GM12865 (cell line): ENCODE results near the gene RUBCNL.
"Not testable (repeated sequence)": the region's sequence is repeated elsewhere in the genome, so short reads cannot be mapped to it uniquely, and the experiment has no call there.

Experiments used
- DNase-seq: peaks from one replicate; pipeline ENCODE4 v3.0.0; 2010; ENCODE audit warnings: low read depth
- H3K4me3 ChIP-seq: 2 replicates; pipeline ENCODE4 v1.5.1; 2011; ENCODE audit warnings: mild to moderate bottlenecking, low read depth, low read length, control low read depth
- TF ChIP-seq, protein P1 (sequence below): IDR thresholded peaks from 2 replicates; pipeline ENCODE4 v1.5.1; 2011; ENCODE audit warnings: low read length, control low read depth, low read depth, inconsistent platforms; ENCODE audit not compliant: insufficient read depth; ENCODE audit errors: missing control alignments

RUBCNL gene, protein sequence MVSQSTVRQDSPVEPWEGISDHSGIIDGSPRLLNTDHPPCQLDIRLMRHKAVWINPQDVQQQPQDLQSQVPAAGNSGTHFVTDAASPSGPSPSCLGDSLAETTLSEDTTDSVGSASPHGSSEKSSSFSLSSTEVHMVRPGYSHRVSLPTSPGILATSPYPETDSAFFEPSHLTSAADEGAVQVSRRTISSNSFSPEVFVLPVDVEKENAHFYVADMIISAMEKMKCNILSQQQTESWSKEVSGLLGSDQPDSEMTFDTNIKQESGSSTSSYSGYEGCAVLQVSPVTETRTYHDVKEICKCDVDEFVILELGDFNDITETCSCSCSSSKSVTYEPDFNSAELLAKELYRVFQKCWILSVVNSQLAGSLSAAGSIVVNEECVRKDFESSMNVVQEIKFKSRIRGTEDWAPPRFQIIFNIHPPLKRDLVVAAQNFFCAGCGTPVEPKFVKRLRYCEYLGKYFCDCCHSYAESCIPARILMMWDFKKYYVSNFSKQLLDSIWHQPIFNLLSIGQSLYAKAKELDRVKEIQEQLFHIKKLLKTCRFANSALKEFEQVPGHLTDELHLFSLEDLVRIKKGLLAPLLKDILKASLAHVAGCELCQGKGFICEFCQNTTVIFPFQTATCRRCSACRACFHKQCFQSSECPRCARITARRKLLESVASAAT

DNA sequence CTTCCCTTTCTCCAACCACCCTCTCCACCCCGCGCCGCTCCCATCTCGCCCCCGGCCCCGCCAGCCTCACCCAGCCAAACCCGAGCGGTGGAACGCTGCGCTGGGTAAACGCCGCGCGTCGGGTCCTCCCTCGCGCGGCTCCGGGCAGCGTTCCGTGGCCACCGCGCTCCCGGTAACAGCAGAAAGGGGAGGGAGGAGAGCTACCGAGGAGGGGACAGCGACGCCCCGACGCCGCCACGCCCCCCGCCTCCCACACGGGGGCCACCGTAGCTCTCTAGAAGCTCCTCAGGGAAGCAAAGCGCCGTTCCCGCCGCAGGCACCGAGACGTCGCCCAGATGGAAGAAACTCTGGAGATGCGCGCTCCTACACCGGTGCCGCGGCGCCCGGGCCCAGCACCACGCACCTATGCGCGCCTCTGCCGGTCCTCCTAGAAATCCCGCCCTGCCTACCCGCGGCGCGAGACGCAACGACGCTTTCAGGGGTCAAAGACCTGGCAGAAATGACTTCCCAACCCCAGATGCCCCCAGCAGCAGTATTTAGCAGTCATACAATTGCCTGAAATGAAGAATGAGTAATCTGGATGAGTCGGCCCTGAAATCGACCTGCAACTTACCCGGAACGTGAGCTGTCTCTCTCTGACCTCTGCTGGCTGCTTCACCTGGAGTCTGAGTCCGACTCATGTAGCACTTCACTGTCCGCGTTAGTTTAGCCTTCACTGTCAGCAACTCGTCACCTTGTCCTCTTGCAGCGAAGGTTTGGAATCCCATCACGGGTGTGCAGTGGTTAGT is at the start of gene RUBCNL:
Gene RUBCNL, minus strand, starts transcription at position 189 of the 788 bp plus-strand sequence. CDS start 14,777 bp downstream, outside the sequence.
- peak within 1 kb of the TSS; percentile 57 for H3K4me3 ChIP-seq
- TF ChIP-seq, protein P1, sequence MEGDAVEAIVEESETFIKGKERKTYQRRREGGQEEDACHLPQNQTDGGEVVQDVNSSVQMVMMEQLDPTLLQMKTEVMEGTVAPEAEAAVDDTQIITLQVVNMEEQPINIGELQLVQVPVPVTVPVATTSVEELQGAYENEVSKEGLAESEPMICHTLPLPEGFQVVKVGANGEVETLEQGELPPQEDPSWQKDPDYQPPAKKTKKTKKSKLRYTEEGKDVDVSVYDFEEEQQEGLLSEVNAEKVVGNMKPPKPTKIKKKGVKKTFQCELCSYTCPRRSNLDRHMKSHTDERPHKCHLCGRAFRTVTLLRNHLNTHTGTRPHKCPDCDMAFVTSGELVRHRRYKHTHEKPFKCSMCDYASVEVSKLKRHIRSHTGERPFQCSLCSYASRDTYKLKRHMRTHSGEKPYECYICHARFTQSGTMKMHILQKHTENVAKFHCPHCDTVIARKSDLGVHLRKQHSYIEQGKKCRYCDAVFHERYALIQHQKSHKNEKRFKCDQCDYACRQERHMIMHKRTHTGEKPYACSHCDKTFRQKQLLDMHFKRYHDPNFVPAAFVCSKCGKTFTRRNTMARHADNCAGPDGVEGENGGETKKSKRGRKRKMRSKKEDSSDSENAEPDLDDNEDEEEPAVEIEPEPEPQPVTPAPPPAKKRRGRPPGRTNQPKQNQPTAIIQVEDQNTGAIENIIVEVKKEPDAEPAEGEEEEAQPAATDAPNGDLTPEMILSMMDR = no peak
- peak; percentile 72 for DNase-seq

DNA sequence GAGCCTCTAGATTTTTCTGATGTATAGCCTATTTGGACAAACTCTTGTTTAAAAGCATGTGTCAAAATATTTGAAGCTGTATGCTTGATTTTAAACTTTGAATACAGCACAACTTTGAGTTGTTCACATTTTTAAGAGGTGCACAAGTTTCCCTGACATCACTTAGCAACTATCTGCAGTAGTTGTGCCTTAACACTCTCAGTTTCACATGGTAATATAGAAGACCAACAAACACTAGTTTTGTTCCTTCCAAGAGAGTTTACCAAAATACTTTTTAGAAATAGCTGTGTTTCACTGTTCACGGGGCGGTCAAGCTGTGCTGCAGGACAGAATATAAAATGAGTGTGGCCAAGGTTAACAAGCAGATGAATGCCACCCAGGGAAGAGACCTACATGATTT is 42.5 kb upstream of the RUBCNL start:
- not testable (repeated sequence) for DNase-seq, H3K4me3 ChIP-seq

DNA sequence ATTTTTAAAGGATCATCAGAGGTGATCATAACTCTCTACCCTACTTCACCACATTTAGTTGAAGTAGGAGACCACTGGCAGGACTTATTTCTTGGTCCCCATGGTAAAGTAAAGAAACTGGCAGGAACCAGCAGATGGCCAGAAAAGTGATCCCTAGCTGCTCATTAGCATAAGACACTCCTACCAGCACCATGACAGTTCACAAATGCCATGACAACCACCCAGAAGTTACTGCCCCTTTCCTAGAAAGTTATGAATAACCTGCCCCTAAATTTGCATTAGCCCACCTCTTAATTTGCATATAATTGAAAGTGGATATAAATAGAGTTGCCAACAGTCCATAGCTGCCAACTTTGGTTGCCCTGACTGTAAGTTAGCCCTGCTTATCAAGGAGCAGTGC is 18.4 kb upstream of the RUBCNL start:
- H3K4me3 ChIP-seq = no peak overlapping the region
- TF ChIP-seq, protein P1 = no peak
- peak; percentile 15 for DNase-seq

DNA sequence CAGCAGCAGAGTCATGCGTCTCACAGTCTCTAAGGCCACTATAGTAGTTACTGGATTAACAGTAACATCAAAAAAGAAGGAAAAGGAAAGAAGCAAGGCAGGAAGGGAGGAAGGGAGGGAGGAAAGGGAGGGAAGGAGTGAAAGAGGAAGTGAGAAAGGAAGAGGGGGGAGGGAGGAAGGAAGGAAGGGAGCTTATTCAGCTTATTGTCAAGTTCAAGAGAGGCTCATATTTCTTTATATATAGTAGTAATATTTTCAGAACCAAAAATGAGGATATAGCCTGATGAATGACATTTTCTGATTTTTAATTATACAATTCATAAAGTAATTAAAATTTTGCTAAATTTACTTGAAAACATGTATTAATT is 17.7 kb upstream of the RUBCNL start:
- TF ChIP-seq, protein P1 = no peak
- DNase-seq = no peak
- no peak overlapping the region for H3K4me3 ChIP-seq

DNA sequence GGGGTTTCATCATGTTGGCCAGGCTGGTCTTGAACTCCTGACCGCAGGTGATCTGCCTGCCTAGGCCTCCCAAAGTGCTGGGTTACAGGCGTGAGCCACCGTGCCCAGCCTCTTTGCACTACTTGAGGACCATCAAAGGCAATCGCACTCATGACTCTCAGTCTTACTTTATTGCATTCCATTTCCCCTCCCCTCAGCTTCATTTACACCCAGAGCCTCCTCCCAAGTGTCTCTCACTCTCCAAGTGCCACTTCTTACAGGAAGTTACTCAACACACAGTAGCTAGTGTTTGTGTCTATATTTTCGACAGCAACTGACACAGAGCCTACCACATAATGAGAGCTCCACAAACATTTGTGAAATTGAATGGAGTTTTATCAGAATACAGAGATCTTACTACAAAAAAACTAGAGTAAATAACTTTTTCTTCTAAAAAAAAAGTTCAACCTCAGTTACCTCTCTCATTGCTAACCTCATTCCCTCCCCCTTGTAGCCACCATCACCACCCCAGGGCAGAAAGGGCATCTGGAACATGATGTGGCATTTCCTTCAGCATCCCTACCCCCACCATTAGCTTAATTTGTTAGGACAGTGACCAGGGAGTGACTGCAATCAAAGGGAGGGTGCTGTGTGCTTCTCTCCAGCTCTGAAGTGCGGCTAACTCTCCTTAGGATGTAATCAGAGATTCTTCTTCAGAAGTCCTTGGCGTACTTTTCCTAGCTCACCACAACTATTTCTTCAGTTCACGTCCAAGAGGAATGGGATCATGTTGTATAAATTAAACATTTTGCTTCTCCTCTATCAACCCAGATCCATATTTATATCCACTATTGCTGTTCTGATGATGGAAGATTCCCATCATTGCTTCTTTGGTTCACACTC is 17.0 kb upstream of the RUBCNL start:
- no peak for DNase-seq
- TF ChIP-seq, protein P1 = no peak
- H3K4me3 ChIP-seq = no peak overlapping the region

DNA sequence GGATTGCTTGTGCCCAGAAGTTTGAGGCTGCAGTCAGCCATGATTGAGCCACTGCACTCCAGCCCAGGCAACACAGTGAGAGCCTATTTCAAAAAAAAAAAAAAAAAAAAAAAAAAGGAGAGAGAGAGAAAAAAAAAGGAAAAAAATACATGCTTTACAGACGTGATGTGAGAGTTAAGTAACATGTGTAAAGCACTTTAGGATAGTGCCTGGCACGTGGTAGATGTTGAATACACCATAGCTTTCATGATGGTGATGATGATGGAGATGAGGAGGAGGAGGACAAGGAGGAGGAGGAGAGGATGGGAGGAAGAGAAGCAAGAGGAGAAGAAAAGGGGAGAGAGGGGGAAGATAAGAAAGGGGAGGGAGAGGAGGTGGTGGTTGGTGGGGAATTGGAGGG is 15.1 kb upstream of the RUBCNL start:
- no peak overlapping the region for H3K4me3 ChIP-seq
- TF ChIP-seq, protein P1 = no peak
- DNase-seq = no peak
